Lower leg skin (tissue), 4 donors: Measurements from ENCODE around the gene TNIK. TPM values are rescaled to one million over a fixed set of nuclear protein-coding genes. Genes with fewer than 3 reads are reported as not detected.

ENCODE experiments used
- DNase-seq, 2 donors: peaks; one replicate each; pipeline ENCODE4 v3.0.0-alpha.2; 2019; ENCODE audit warnings: low spot score in 2 of 2
- H3K4me3 ChIP-seq: fragments of 200-600 bp; sonication (generic); 2 replicates; pipeline ENCODE4 v1.5.1; 2017; ENCODE audit warnings: mild to moderate bottlenecking, low read depth; ENCODE audit not compliant: poor library complexity, severe bottlenecking
- CTCF ChIP-seq, 3 donors: fragments of 450-650 bp; IDR thresholded peaks; one replicate each; pipeline ENCODE4 v1.5.1; 2016; ENCODE audit warnings: antibody characterized with exemption in 3 of 3, mild to moderate bottlenecking in 3 of 3, moderate library complexity in 2 of 3
- POLR2A ChIP-seq, 2 donors: fragments of 450-650 bp; IDR thresholded peaks; one replicate each; pipeline ENCODE4 v1.6.1; 2016 to 2017; ENCODE audit warnings: antibody characterized with exemption in 2 of 2, mild to moderate bottlenecking in 1 of 2, moderate library complexity in 1 of 2
- WGBS, 2 donors: methylation state at CpG; one replicate each; pipeline ENCODE4 v1.1.5; 2018; 5-methylcytosine and 5-hydroxymethylcytosine counted together
- intact Hi-C: fragments of 100-400 bp; cut with DNase I; formaldehyde crosslinking; loops from one replicate; pipeline ENCODE4 v1.15.0; 2023; ENCODE audit warnings: low total_unique reads
- total RNA-seq, 4 donors: library from RNA; depleted of rRNA; stranded (reverse); fragments of >200 nt; gene quantifications; one replicate each; pipeline ENCODE4 v1.1.0, GENCODE V29; 2016

Gene TNIK
- total RNA-seq, 4 donors from 2014 or later, result 0.72 to 4.7 (median 2.4) TPM

- intact Hi-C loops, result loop anchor here (2.0 kb wide), 1 partner anchor 43 kb away; no protein-coding TSS in a partner anchor
- no peak overlapping the region for H3K4me3 ChIP-seq
- DNase-seq, result no peak
- no peak for TF ChIP-seq CTCF (IDR thresholded peaks at IDR 0.05)
- no peak for TF ChIP-seq POLR2A (IDR thresholded peaks at IDR 0.05)
- WGBS, 2 donors, result 37 to 60% methylated on average over 3 of the region's 3 CpGs
Measured at GRCh38 chr3:171279972-171280371, 180.2 kb downstream of the TNIK start.

GRCh38 chr3:171278299-171278590 is 182.0 kb downstream of the TNIK start:
- TF ChIP-seq POLR2A (IDR thresholded peaks at IDR 0.05) (no peak), CTCF (IDR thresholded peaks at IDR 0.05) (no peak)

GRCh38 chr3:171277456-171278298 is 182.5 kb downstream of the TNIK start:
- no peak overlapping the region for H3K4me3 ChIP-seq
- DNase-seq, result no peak
- TF ChIP-seq POLR2A (IDR thresholded peaks at IDR 0.05) (no peak), CTCF (IDR thresholded peaks at IDR 0.05) (no peak)
- intact Hi-C loops, result no loop called here
- WGBS, 2 donors, result 83 to 89% methylated on average over 5 of the region's 5 CpGs

More at GRCh38 chr3:171278299-171278590, 182.0 kb downstream of the TNIK start:
- DNase-seq, result no peak
- H3K4me3 ChIP-seq, result no peak overlapping the region
- intact Hi-C loops, result no loop called here

- intact Hi-C loops, result no loop called here
- no peak for TF ChIP-seq POLR2A (IDR thresholded peaks at IDR 0.05)
- TF ChIP-seq CTCF (IDR thresholded peaks at IDR 0.05), result no peak
- 69 to 81% methylated on average over 3 of the region's 3 CpGs for WGBS, 2 donors
- no peak overlapping the region for H3K4me3 ChIP-seq
- no peak for DNase-seq
Measured at GRCh38 chr3:171276923-171277322, 183.3 kb downstream of the TNIK start.

GRCh38 chr3:171274222-171274621 is 186.0 kb downstream of the TNIK start:
- no peak for DNase-seq
- no peak for TF ChIP-seq POLR2A (IDR thresholded peaks at IDR 0.05)
- TF ChIP-seq CTCF (IDR thresholded peaks at IDR 0.05), result no peak
- WGBS, 2 donors, result 88 to 91% methylated on average over 1 of the region's 1 CpG
- no peak overlapping the region for H3K4me3 ChIP-seq
- intact Hi-C loops, result no loop called here

GRCh38 chr3:171270541-171270940 is 189.7 kb downstream of the TNIK start:
- DNase-seq, result no peak
- no peak overlapping the region for H3K4me3 ChIP-seq
- intact Hi-C loops, result no loop called here
- TF ChIP-seq CTCF (IDR thresholded peaks at IDR 0.05), result no peak
- TF ChIP-seq POLR2A (IDR thresholded peaks at IDR 0.05), result no peak
- WGBS, 2 donors, result 86 to 91% methylated on average over 2 of the region's 2 CpGs
